Measurements from ENCODE around the gene HSPA12A.

Gene HSPA12A

GRCh38 chr10:116655568-116655967 lies 86.8 kb downstream of the HSPA12A start:
- Mint-ChIP-seq H3K9me3 (no peaks in the 10 kb centered on the region), H3K27ac (no peak overlapping the region), H3K27me3 (ENCODE audit: low read depth) (no peaks in the 10 kb centered on the region), H3K4me3 (no peak overlapping the region), H3K4me1 (ENCODE audit: low read depth) (no peaks in the 10 kb centered on the region), H3K36me3 (ENCODE audit: low read depth) (no peaks in the 10 kb centered on the region)

GRCh38 chr10:116654816-116655215 lies 87.5 kb downstream of the HSPA12A start:
- H3K27me3 Mint-ChIP-seq (ENCODE audit: low read depth): no peaks in the 10 kb centered on the region
- H3K27ac Mint-ChIP-seq: no peak overlapping the region
- H3K36me3 Mint-ChIP-seq (ENCODE audit: low read depth): no peaks in the 10 kb centered on the region
- H3K4me3 Mint-ChIP-seq: no peak overlapping the region
- H3K9me3 Mint-ChIP-seq: no peaks in the 10 kb centered on the region
- H3K4me1 Mint-ChIP-seq (ENCODE audit: low read depth): no peaks in the 10 kb centered on the region

DNA sequence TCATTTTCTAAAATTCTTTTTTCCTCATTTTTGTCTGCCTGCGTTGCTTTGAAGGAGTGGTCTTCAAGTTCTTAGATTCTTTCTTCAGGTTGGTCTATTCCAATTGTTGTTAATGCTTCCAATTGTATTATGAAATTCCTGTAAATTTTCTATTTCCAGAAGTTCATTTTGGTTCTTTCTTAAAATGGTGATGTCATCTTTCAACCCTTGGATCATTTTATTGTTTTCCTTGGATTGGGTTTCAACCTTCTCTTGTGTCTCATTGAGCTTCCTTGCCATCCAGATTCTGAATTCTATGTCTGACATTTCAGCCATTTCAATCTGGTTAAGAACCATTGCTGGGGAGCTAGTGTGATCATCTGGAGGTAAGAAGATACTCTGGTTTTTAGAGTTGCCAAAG lies 88.5 kb downstream of the HSPA12A start:
- Mint-ChIP-seq H3K4me1 (ENCODE audit: low read depth) (no peaks in the 10 kb centered on the region), H3K27ac (no peak overlapping the region), H3K4me3 (no peak overlapping the region), H3K36me3 (ENCODE audit: low read depth) (no peaks in the 10 kb centered on the region), H3K27me3 (ENCODE audit: low read depth) (no peaks in the 10 kb centered on the region), H3K9me3 (peaks cover 7% of the 10 kb centered on the region)

DNA sequence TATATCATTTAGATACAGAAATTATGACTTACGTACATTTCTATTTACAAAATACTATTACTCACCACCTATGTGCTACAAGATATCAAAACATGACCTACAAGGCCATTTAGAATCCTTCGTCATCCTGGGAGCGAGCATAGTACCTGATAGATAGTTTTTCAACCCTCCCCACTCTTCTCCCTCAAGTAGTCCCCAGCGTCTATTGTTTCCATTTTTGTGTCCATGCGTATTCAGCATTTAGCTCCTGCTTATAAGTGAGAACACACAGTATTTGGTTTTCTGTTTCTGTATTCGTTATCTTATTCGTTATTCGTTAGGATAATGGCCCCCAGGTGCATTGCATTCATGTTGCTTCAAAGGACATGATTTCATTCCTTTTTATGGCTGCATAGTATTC lies 93.5 kb downstream of the HSPA12A start:
- no peak overlapping the region for H3K27ac Mint-ChIP-seq
- no peaks in the 10 kb centered on the region for H3K27me3 Mint-ChIP-seq (ENCODE audit: low read depth)
- H3K4me1 Mint-ChIP-seq (ENCODE audit: low read depth): no peaks in the 10 kb centered on the region
- peaks cover 7% of the 10 kb centered on the region for H3K9me3 Mint-ChIP-seq
- no peaks in the 10 kb centered on the region for H3K36me3 Mint-ChIP-seq (ENCODE audit: low read depth)
- no peak overlapping the region for H3K4me3 Mint-ChIP-seq

DNA sequence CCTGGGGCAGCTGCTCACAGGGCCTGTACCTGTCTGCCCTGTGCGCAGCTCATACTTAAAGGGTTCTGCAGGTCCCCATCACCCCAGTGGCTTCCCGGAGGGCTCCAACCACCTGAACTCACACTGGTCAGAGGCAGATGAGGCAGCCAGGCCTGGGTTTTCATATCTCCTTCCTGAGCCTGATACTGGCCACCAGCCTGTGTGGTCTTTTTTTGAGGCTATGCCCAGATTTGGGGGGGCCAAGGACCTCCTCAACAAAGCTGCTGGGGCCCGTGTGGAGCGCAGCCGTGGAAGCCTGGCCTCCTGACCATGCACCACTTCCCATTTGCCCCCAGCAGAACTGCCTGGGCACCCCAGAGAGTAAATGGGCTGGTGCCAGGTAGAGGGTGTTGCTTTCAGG lies 95.9 kb downstream of the HSPA12A start:
- Mint-ChIP-seq H3K4me1 (ENCODE audit: low read depth) (no peaks in the 10 kb centered on the region), H3K27ac (no peak overlapping the region), H3K4me3 (no peak overlapping the region), H3K9me3 (peaks cover 7% of the 10 kb centered on the region), H3K36me3 (ENCODE audit: low read depth) (no peaks in the 10 kb centered on the region), H3K27me3 (ENCODE audit: low read depth) (no peaks in the 10 kb centered on the region)

DNA sequence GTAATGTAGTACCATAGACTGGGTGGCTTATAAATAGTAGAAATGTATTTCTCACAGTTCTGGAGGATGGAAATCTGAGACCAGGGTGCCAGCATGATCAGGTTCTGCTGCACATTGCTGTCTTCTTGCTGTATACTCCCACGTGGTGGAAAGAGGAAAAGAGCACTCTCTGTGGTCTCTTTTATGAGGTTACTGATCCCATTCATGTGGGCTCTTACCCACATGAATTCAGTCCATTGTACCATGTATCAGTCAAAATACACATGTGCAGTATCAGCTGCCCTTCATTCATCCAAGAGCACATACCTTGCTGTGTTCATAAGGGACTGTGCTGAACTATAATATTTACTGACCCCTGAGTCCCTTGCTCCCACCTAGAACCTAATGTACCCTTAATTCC lies 104.5 kb downstream of the HSPA12A start:
- H3K27ac Mint-ChIP-seq: no peak overlapping the region
- H3K4me3 Mint-ChIP-seq: no peak overlapping the region

GRCh38 chr10:116636976-116637375 lies 105.4 kb downstream of the HSPA12A start:
- Mint-ChIP-seq H3K27me3 (ENCODE audit: low read depth) (peaks cover 3% of the 10 kb centered on the region), H3K4me1 (ENCODE audit: low read depth) (no peaks in the 10 kb centered on the region), H3K4me3 (no peak overlapping the region), H3K9me3 (no peaks in the 10 kb centered on the region), H3K27ac (no peak overlapping the region), H3K36me3 (ENCODE audit: low read depth) (no peaks in the 10 kb centered on the region)

More for the DNA sequence above, 104.5 kb downstream of the HSPA12A start:
- H3K4me1 Mint-ChIP-seq (ENCODE audit: low read depth): no peaks in the 10 kb centered on the region
- no peaks in the 10 kb centered on the region for H3K9me3 Mint-ChIP-seq
- H3K27me3 Mint-ChIP-seq (ENCODE audit: low read depth): peaks cover 3% of the 10 kb centered on the region
- no peaks in the 10 kb centered on the region for H3K36me3 Mint-ChIP-seq (ENCODE audit: low read depth)

DNA sequence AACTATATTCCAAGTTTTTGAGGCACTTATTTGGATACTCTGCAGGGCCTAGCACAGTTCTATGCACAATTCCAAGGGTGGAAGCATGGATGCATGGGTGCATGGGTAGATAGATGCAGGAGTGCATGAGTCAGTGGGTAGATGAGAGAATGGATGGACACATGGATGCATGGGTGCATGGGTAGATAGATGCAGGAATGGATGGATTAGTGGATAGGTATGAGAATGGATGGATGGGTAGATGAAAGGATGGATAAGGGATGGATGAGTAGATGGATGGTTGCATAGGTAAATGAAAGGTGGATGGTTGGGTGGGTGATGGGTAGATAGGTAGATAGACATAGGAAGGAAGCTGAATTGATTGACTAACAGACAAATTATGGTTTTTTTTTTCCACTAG lies 106.0 kb downstream of the HSPA12A start:
- Mint-ChIP-seq H3K4me3 (no peak overlapping the region), H3K36me3 (ENCODE audit: low read depth) (no peaks in the 10 kb centered on the region), H3K4me1 (ENCODE audit: low read depth) (no peaks in the 10 kb centered on the region), H3K27me3 (ENCODE audit: low read depth) (peaks cover 3% of the 10 kb centered on the region), H3K9me3 (no peaks in the 10 kb centered on the region), H3K27ac (no peak overlapping the region)

- Mint-ChIP-seq H3K9me3 (no peaks in the 10 kb centered on the region), H3K4me1 (ENCODE audit: low read depth) (no peaks in the 10 kb centered on the region), H3K36me3 (ENCODE audit: low read depth) (no peaks in the 10 kb centered on the region), H3K4me3 (no peak overlapping the region), H3K27me3 (ENCODE audit: low read depth) (no peaks in the 10 kb centered on the region), H3K27ac (no peak overlapping the region)
Measured at GRCh38 chr10:116634126-116634975, 108.0 kb downstream of the HSPA12A start.

GRCh38 chr10:116633216-116633600 lies 109.2 kb downstream of the HSPA12A start:
- Mint-ChIP-seq H3K4me3 (no peak overlapping the region), H3K4me1 (ENCODE audit: low read depth) (no peaks in the 10 kb centered on the region), H3K9me3 (no peaks in the 10 kb centered on the region), H3K36me3 (ENCODE audit: low read depth) (no peaks in the 10 kb centered on the region), H3K27ac (no peak overlapping the region), H3K27me3 (ENCODE audit: low read depth) (no peaks in the 10 kb centered on the region)

- no peaks in the 10 kb centered on the region for H3K36me3 Mint-ChIP-seq (ENCODE audit: low read depth)
Measured at GRCh38 chr10:116632596-116633215, 109.7 kb downstream of the HSPA12A start.

DNA sequence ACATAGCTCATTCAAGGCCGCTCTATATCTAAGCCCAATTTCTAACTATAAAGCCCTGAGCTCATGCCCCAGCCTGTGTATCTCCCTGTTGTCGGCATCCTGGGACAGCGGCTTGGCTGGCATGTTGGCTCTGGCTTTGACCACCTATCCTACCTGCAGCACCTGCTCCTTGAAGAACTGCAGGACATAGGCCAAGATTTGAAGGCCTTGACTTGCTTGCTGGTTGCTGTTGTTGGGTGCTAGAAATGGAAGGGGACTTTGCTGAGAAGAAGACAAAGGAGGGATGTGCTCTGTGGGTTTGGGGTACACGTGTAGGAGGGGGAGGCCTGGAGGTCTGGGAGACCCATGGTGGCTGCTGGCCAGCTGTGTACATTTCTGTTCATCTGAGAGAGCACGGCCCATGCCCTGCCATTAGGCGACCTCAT lies 110.5 kb downstream of the HSPA12A start:
- no peak overlapping the region for H3K27ac Mint-ChIP-seq
- no peaks in the 10 kb centered on the region for H3K9me3 Mint-ChIP-seq
- no peaks in the 10 kb centered on the region for H3K4me1 Mint-ChIP-seq (ENCODE audit: low read depth)
- no peaks in the 10 kb centered on the region for H3K27me3 Mint-ChIP-seq (ENCODE audit: low read depth)
- H3K36me3 Mint-ChIP-seq (ENCODE audit: low read depth): no peaks in the 10 kb centered on the region
- no peak overlapping the region for H3K4me3 Mint-ChIP-seq

More at GRCh38 chr10:116632596-116633215, 109.7 kb downstream of the HSPA12A start:
- Mint-ChIP-seq H3K9me3 (no peaks in the 10 kb centered on the region), H3K27ac (no peak overlapping the region), H3K27me3 (ENCODE audit: low read depth) (no peaks in the 10 kb centered on the region), H3K4me3 (no peak overlapping the region), H3K4me1 (ENCODE audit: low read depth) (no peaks in the 10 kb centered on the region)

- Mint-ChIP-seq H3K4me1 (ENCODE audit: low read depth) (no peaks in the 10 kb centered on the region), H3K36me3 (ENCODE audit: low read depth) (no peaks in the 10 kb centered on the region), H3K27me3 (ENCODE audit: low read depth) (no peaks in the 10 kb centered on the region), H3K27ac (no peak overlapping the region), H3K9me3 (no peaks in the 10 kb centered on the region), H3K4me3 (no peak overlapping the region)
Measured at GRCh38 chr10:116630020-116630419, 112.3 kb downstream of the HSPA12A start.

GRCh38 chr10:116629340-116629739 lies 113.0 kb downstream of the HSPA12A start:
- no peaks in the 10 kb centered on the region for H3K27me3 Mint-ChIP-seq (ENCODE audit: low read depth)
- no peaks in the 10 kb centered on the region for H3K9me3 Mint-ChIP-seq
- no peaks in the 10 kb centered on the region for H3K4me1 Mint-ChIP-seq (ENCODE audit: low read depth)
- no peak overlapping the region for H3K27ac Mint-ChIP-seq
- no peaks in the 10 kb centered on the region for H3K36me3 Mint-ChIP-seq (ENCODE audit: low read depth)
- H3K4me3 Mint-ChIP-seq: no peak overlapping the region

- Mint-ChIP-seq H3K9me3 (no peaks in the 10 kb centered on the region), H3K4me1 (ENCODE audit: low read depth) (no peaks in the 10 kb centered on the region), H3K27me3 (ENCODE audit: low read depth) (no peaks in the 10 kb centered on the region), H3K27ac (no peak overlapping the region), H3K36me3 (ENCODE audit: low read depth) (no peaks in the 10 kb centered on the region), H3K4me3 (no peak overlapping the region)
Measured at GRCh38 chr10:116627386-116627933, 114.9 kb downstream of the HSPA12A start.
